NCI-H524 treated with DMSO at 0.1 percent for 48 hours (cell line): ENCODE measurements around the gene SAP30L.

Source experiments
- DNase-seq: peaks from one replicate; lab custom pipeline; 2025; lab: John Stamatoyannopoulos, UW

The SAP30L gene

DNA sequence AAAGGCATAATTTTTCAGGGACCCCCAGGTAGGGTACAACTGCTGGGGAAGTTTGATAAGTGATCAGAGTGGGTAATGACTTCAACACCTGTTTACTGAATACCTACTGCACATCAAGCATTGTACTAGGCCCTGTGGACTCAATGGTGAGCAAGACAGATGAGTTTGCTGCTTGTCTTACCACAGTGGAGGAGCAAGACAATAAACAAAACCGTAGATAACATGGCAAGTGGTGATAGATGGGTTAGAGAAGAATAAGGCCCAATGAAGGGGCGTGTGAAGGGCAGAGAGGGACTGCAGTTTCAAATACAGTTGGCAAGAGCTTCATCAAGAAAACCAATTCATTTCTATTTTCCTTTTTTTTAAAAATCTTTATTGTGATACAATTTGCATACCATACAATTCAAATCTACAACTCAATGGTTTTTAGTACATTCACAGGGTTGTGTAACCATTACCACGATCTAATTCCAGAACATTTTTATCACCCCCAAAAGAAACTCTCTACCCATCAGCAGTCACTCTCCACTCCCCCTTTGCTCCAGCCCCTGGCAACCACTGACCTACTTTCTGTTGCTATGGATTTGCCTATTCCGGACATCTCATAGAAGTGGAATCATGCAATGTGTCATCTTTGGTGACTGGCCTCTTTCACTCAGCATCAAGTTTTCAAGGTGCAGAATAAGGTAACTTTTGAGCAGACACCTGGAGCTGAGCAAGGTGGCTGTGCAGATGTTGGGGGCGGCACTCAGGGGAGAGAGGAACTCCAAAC, 64.2 kb downstream of the SAP30L start:
- DNase-seq, result no peak
